Measurements from ENCODE around the gene CBARP.

Gene CBARP

GRCh38 chr19:1257475-1258162, 19.8 kb upstream of the CBARP start:
- H3K27ac ChIP-seq: peak overlapping the region; percentile 99
- TF ChIP-seq CTCF (IDR thresholded peaks at IDR 0.05) (no peak), ZFX (IDR thresholded peaks at IDR 0.05; ENCODE audit: borderline replicate concordance) (no peak)

GRCh38 chr19:1256646-1257474, 19.1 kb upstream of the CBARP start:
- TF ChIP-seq CTCF (IDR thresholded peaks at IDR 0.05): no peak
- no peak for TF ChIP-seq ZFX (IDR thresholded peaks at IDR 0.05; ENCODE audit: borderline replicate concordance)
- H3K27ac ChIP-seq: peak overlapping the region; percentile 99

GRCh38 chr19:1255186-1256161, 17.7 kb upstream of the CBARP start:
- peak overlapping the region; percentile 99 for H3K27ac ChIP-seq
- no peak for TF ChIP-seq CTCF (IDR thresholded peaks at IDR 0.05)
- no peak for TF ChIP-seq ZFX (IDR thresholded peaks at IDR 0.05; ENCODE audit: borderline replicate concordance)

- TF ChIP-seq ZFX (IDR thresholded peaks at IDR 0.05; ENCODE audit: borderline replicate concordance): no peak
- peak overlapping the region; percentile 99 for H3K27ac ChIP-seq
Measured at GRCh38 chr19:1254530-1255185, 16.9 kb upstream of the CBARP start.

GRCh38 chr19:1254081-1254527, 16.3 kb upstream of the CBARP start:
- peak overlapping the region; percentile 99 for H3K27ac ChIP-seq
- no peak for TF ChIP-seq CTCF (IDR thresholded peaks at IDR 0.05)
- TF ChIP-seq ZFX (IDR thresholded peaks at IDR 0.05; ENCODE audit: borderline replicate concordance): no peak

- TF ChIP-seq CTCF (IDR thresholded peaks at IDR 0.05): no peak
- TF ChIP-seq ZFX (IDR thresholded peaks at IDR 0.05; ENCODE audit: borderline replicate concordance): no peak
- H3K27ac ChIP-seq: peak overlapping the region; percentile 99
Measured at GRCh38 chr19:1253514-1254080, 15.8 kb upstream of the CBARP start.
